BLaER1 treated with 17β-estradiol and CSF1 and Interleukin-3, amounts not matched to agents 10 nM and 100 nM (cell line): Measurements from ENCODE around the gene FAM107A.
A peak's percentile ranks its signal among the peaks of the same experiment; 100 is the strongest.
"Not testable (repeated sequence)": the region's sequence is repeated elsewhere in the genome, so short reads cannot be mapped to it uniquely, and the experiment has no call there.

Experiments
- H3K27ac ChIP-seq, 11 experiments: shearing (Covaris generic); formaldehyde crosslinking; 2 replicates each; pipeline ENCODE4 v1.8.1; 2022
- H3K27me3 ChIP-seq, 11 experiments: shearing (Covaris generic); formaldehyde crosslinking; 2 replicates each; pipeline ENCODE4 v1.8.1; 2022
- H3K36me3 ChIP-seq, 11 experiments: shearing (Covaris generic); formaldehyde crosslinking; 2 replicates each; pipeline ENCODE4 v1.8.1; 2022
- H3K4me1 ChIP-seq, 10 experiments: shearing (Covaris generic); formaldehyde crosslinking; 2 replicates each; pipeline ENCODE4 v1.8.1; 2022
- H3K4me2 ChIP-seq, 11 experiments: shearing (Covaris generic); formaldehyde crosslinking; 2 replicates each; pipeline ENCODE4 v1.8.1; 2022
- H3K4me3 ChIP-seq, 10 experiments: shearing (Covaris generic); formaldehyde crosslinking; 2 replicates each; pipeline ENCODE4 v1.8.1; 2022
- H3K9ac ChIP-seq, 11 experiments: shearing (Covaris generic); formaldehyde crosslinking; 2 replicates each; pipeline ENCODE4 v1.8.1; 2022
- H3K9me3 ChIP-seq, 11 experiments: shearing (Covaris generic); formaldehyde crosslinking; replicated peaks in 1 of 11; 2 replicates each; pipeline ENCODE4 v1.8.1; 2022
- H4K20me1 ChIP-seq, 11 experiments: shearing (Covaris generic); formaldehyde crosslinking; 2 replicates each; pipeline ENCODE4 v1.8.1; 2022
- Cebpa-rat ChIP-seq, 11 experiments: shearing (Covaris generic); IDR thresholded peaks; 2 replicates each; pipeline ENCODE4 v1.8.1; 2022

FAM107A gene

GRCh38 chr3:58530354-58530865 is 46.8 kb downstream of the FAM107A start:
- H3K9me3 ChIP-seq, result no peaks in the 10 kb centered on the region

GRCh38 chr3:58529516-58530353 is 47.5 kb downstream of the FAM107A start:
- H3K9ac ChIP-seq, result 0 out of 22 replicates have a peak overlapping the region, but pooled peaks of 1 of the 11 experiments have one; percentile 2
- no peak overlapping the region for H3K27ac ChIP-seq
- H3K4me2 ChIP-seq, result no peak overlapping the region
- H3K27me3 ChIP-seq, result no peaks in the 10 kb centered on the region
- H3K36me3 ChIP-seq, result no peaks in the 10 kb centered on the region
- no peaks in the 10 kb centered on the region for H4K20me1 ChIP-seq
- H3K9me3 ChIP-seq, result no peaks in the 10 kb centered on the region
- H3K4me1 ChIP-seq, result peaks cover 27 to 54% (median 36%) of the 10 kb centered on the region in 10 experiments
- no peak for TF ChIP-seq Cebpa-rat (IDR thresholded peaks at IDR 0.05)
- no peak overlapping the region for H3K4me3 ChIP-seq

More at GRCh38 chr3:58530354-58530865, 46.8 kb downstream of the FAM107A start:
- Histone ChIP-seq H3K9ac (0 out of 22 replicates have a peak overlapping the region, but pooled peaks of 1 of the 11 experiments have one; percentile 2), H4K20me1 (no peaks in the 10 kb centered on the region), H3K4me2 (peak overlapping the region in 9 of 11 experiments; percentile 30 to 76 (median 64); a peak in 15 of 22 replicates), H3K27me3 (no peaks in the 10 kb centered on the region), H3K36me3 (no peaks in the 10 kb centered on the region), H3K27ac (no peak overlapping the region), H3K4me3 (no peak overlapping the region), H3K4me1 (peaks cover 27 to 51% (median 36%) of the 10 kb centered on the region in 10 experiments)
- TF ChIP-seq Cebpa-rat (IDR thresholded peaks at IDR 0.05), result no peak

GRCh38 chr3:58528629-58529028 is 48.6 kb downstream of the FAM107A start:
- no peaks in the 10 kb centered on the region for H3K36me3 ChIP-seq
- H3K9ac ChIP-seq, result no peak overlapping the region
- TF ChIP-seq Cebpa-rat (IDR thresholded peaks at IDR 0.05), result no peak
- H3K27ac ChIP-seq, result no peak overlapping the region
- H3K4me3 ChIP-seq, result no peak overlapping the region
- peaks cover 27 to 54% (median 36%) of the 10 kb centered on the region in 10 experiments for H3K4me1 ChIP-seq
- H3K4me2 ChIP-seq, result peak overlapping the region in 3 of 11 experiments; percentile 12 to 33 (median 18); a peak in 3 of 22 replicates
- H4K20me1 ChIP-seq, result no peaks in the 10 kb centered on the region
- H3K27me3 ChIP-seq, result no peaks in the 10 kb centered on the region
- H3K9me3 ChIP-seq, result no peaks in the 10 kb centered on the region

DNA sequence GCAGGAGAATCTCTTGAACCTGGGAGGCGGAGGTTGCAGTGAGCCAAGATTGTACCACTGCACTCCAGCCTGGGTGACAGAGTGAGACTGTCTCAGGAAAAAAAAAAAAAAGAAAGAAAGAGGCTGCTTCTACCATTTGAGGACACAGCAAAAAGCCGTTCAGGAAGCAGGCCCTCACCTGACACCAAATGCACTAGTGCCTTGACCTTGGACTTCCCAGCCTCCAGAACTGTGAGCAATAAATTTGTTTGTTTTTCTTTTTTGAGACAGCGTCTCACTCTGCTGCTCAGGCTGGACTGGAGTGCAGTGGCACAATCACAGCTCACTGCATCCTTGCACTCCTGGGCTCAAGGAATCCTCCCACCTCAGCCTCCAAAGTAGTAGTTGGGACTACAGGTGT is 49.8 kb downstream of the FAM107A start:
- peaks cover 22 to 50% (median 31%) of the 10 kb centered on the region in 10 experiments for H3K4me1 ChIP-seq
- H3K36me3 ChIP-seq, H3K9ac ChIP-seq, H3K27me3 ChIP-seq, H3K9me3 ChIP-seq, H3K27ac ChIP-seq, H3K4me2 ChIP-seq, H4K20me1 ChIP-seq, H3K4me3 ChIP-seq: not testable (repeated sequence)

GRCh38 chr3:58526515-58526957 is 50.7 kb downstream of the FAM107A start:
- peak in 1 of 11 experiments; percentile 46; a peak in 2 of 22 replicates for TF ChIP-seq Cebpa-rat (IDR thresholded peaks at IDR 0.05)
- Histone ChIP-seq H4K20me1 (no peaks in the 10 kb centered on the region), H3K9ac (no peak overlapping the region), H3K9me3 (no peaks in the 10 kb centered on the region), H3K4me2 (peak overlapping the region in 5 of 11 experiments; percentile 50 to 79 (median 55); a peak in 9 of 22 replicates), H3K4me3 (no peak overlapping the region; a peak in 1 of 20 replicates), H3K4me1 (peaks cover 13 to 44% (median 24%) of the 10 kb centered on the region in 10 experiments), H3K36me3 (no peaks in the 10 kb centered on the region), H3K27ac (peak overlapping the region in 1 of 11 experiments; percentile 27; a peak in 1 of 22 replicates), H3K27me3 (no peaks in the 10 kb centered on the region)

- Histone ChIP-seq H3K4me3 (no peak overlapping the region), H3K27ac (no peak overlapping the region), H4K20me1 (no peaks in the 10 kb centered on the region), H3K9ac (no peak overlapping the region), H3K27me3 (no peaks in the 10 kb centered on the region), H3K36me3 (no peaks in the 10 kb centered on the region), H3K4me1 (peaks cover 0 to 44% (median 14%) of the 10 kb centered on the region in 10 experiments; a peak in 14 of 20 replicates), H3K4me2 (no peak overlapping the region), H3K9me3 (no peaks in the 10 kb centered on the region)
- TF ChIP-seq Cebpa-rat (IDR thresholded peaks at IDR 0.05), result no peak
Measured at GRCh38 chr3:58524326-58524888, 52.8 kb downstream of the FAM107A start.

DNA sequence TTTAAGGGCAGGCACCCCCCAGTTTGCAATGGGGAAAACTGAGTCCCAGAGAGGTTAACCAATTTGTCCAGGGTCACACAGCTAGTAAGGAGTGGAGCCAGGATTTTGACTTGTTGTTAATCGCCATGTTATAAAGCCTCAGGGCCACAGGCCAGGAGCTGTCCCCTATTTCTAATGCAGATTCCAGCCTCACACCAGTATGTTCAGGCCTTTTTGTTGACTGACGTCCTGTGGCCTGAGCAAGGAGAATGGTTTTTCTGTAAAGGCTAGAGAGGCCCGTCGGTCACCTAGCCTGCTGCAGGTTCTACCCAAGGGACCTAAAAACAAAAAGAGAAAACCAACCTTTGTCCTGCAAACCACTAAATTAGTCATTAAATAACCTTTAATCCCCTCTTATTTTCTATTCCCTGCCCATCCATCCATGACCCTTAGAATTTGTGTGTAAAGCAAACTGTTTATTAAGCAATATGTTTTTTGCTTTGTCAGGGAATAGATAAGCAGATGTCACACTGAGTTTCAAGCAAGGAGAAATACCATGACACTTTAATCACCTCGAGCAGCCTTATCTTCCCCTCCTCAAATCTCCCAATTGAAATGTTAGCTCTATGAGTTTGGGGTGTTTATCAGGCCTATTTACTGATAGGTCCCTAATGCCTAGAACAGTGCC is 54.3 kb downstream of the FAM107A start:
- Histone ChIP-seq H3K4me3 (no peak overlapping the region), H3K4me2 (no peak overlapping the region), H4K20me1 (no peaks in the 10 kb centered on the region), H3K4me1 (peaks cover 0 to 39% (median 7%) of the 10 kb centered on the region in 10 experiments; a peak in 11 of 20 replicates), H3K9me3 (no peaks in the 10 kb centered on the region), H3K36me3 (no peaks in the 10 kb centered on the region), H3K9ac (no peak overlapping the region), H3K27ac (no peak overlapping the region), H3K27me3 (no peaks in the 10 kb centered on the region)
- TF ChIP-seq Cebpa-rat (IDR thresholded peaks at IDR 0.05), result no peak

- TF ChIP-seq Cebpa-rat (IDR thresholded peaks at IDR 0.05), result no peak
- Histone ChIP-seq H3K36me3 (no peaks in the 10 kb centered on the region), H3K27me3 (no peaks in the 10 kb centered on the region), H3K9me3 (no peaks in the 10 kb centered on the region), H4K20me1 (no peaks in the 10 kb centered on the region), H3K4me3 (no peak overlapping the region), H3K27ac (no peak overlapping the region), H3K9ac (no peak overlapping the region), H3K4me2 (peak overlapping the region in 1 of 11 experiments; percentile 3; a peak in 1 of 22 replicates), H3K4me1 (peaks cover 0 to 39% (median 7%) of the 10 kb centered on the region in 10 experiments; a peak in 11 of 20 replicates)
Measured at GRCh38 chr3:58521917-58522631, 55.1 kb downstream of the FAM107A start.
